Measurements from ENCODE around the gene DCANP1.

The DCANP1 gene

GRCh38 chr5:135396459-135397055 is 50.6 kb downstream of the DCANP1 start:
- no peak for DNase-seq (ENCODE audit: low read depth in 1 of 2, low spot score in 1 of 2)
- Histone ChIP-seq H3K4me3 (replicated peaks; ENCODE audit: insufficient read depth, low read length) (peak overlapping the region; percentile 13), H3K27ac (replicated peaks) (peak overlapping the region; percentile 92; the same call in 1 of the 2 replicates), H3K27me3 (ENCODE audit: insufficient read depth, poor library complexity, severe bottlenecking) (no peaks in the 10 kb centered on the region)
- no peak for TF ChIP-seq POLR2AphosphoS5 (IDR thresholded peaks at IDR 0.05; ENCODE audit: low read depth)
- no peak for TF ChIP-seq CTCF (IDR thresholded peaks at IDR 0.05; ENCODE audit: insufficient read depth, low read length)
- TF ChIP-seq REST (IDR thresholded peaks at IDR 0.05; ENCODE audit: insufficient replicate concordance, low read depth): no peak
- TF ChIP-seq SPI1 (IDR thresholded peaks at IDR 0.05; ENCODE audit: borderline replicate concordance, low read depth): no peak
- TF ChIP-seq GABPA (IDR thresholded peaks at IDR 0.05; ENCODE audit: low read depth): no peak

- no peaks in the 10 kb centered on the region for H3K27me3 ChIP-seq (ENCODE audit: insufficient read depth, poor library complexity, severe bottlenecking)
- H3K27ac ChIP-seq (replicated peaks): peak overlapping the region; percentile 42
Observed at GRCh38 chr5:135395866-135396265, 51.3 kb downstream of the DCANP1 start.

More at GRCh38 chr5:135395866-135396265, 51.3 kb downstream of the DCANP1 start:
- DNase-seq (ENCODE audit: low read depth in 1 of 2, low spot score in 1 of 2): peak in 1 of 2 experiments; percentile 28
- TF ChIP-seq SPI1 (IDR thresholded peaks at IDR 0.05; ENCODE audit: borderline replicate concordance, low read depth) (no peak), GABPA (IDR thresholded peaks at IDR 0.05; ENCODE audit: low read depth) (no peak), CTCF (IDR thresholded peaks at IDR 0.05; ENCODE audit: insufficient read depth, low read length) (no peak), POLR2AphosphoS5 (IDR thresholded peaks at IDR 0.05; ENCODE audit: low read depth) (no peak), REST (IDR thresholded peaks at IDR 0.05; ENCODE audit: insufficient replicate concordance, low read depth) (no peak)
- H3K4me3 ChIP-seq (replicated peaks; ENCODE audit: insufficient read depth, low read length): peak overlapping the region; percentile 13

All from HL-60 (cell line).